Measurements from ENCODE around the gene GABRB1. TPM values are rescaled to one million over a fixed set of nuclear protein-coding genes. Genes with fewer than 3 reads are reported as not detected.

GABRB1 gene
- total and polyA plus RNA-seq, 2 donors (not counting 3 experiments of a cell fraction or from before 2014, with no cell fraction given), result not detected

- Histone ChIP-seq H3K9me1 (replicated peaks; ENCODE audit: control insufficient read depth, extremely low read depth, insufficient read depth, low read length) (no peaks in the 10 kb centered on the region), H4K20me1 (replicated peaks; ENCODE audit: control insufficient read depth, extremely low read depth, insufficient read depth, low read length) (no peaks in the 10 kb centered on the region), H3K4me1 (ENCODE audit: control insufficient read depth, extremely low read depth, insufficient read depth, low read length) (no peaks in the 10 kb centered on the region), H3K27me3 (ENCODE audit: control insufficient read depth in 2 of 2, insufficient read depth in 2 of 2, low read length in 2 of 2) (no peaks in the 10 kb centered on the region), H3K9me3 (replicated peaks; ENCODE audit: control insufficient read depth, insufficient read depth, low read length) (no peaks in the 10 kb centered on the region), H3K4me2 (ENCODE audit: insufficient read depth, low read length) (no peak overlapping the region), H3K9ac (replicated peaks; ENCODE audit: extremely low read depth, insufficient read depth, low read length) (no peak overlapping the region), H3K27ac (ENCODE audit: insufficient read depth, low read depth, low read length) (no peak overlapping the region), H3K79me2 (ENCODE audit: control insufficient read depth, insufficient read depth, low read length) (no peaks in the 10 kb centered on the region), H2AFZ (ENCODE audit: low read depth, low read length) (no peak overlapping the region), H3K4me3 (replicated peaks in 1 of 3; ENCODE audit: insufficient read depth in 1 of 3, low read depth in 1 of 3, low read length in 3 of 3) (no peak overlapping the region), H3K36me3 (ENCODE audit: control insufficient read depth in 2 of 2, extremely low read depth in 1 of 2, insufficient read depth in 2 of 2, low read length in 2 of 2) (no peaks in the 10 kb centered on the region)
- ChIA-PET POLR2A (no interaction called here), CTCF (no interaction called here)
- dilution Hi-C loops (cut with MboI; ENCODE audit: extremely low pct_ligation_motif_present, low sequenced_read_pairs) (no loop called here), intact Hi-C loops (cut with micrococcal nuclease) (no loop called here)
- BruUV-seq (replicated peaks), result no TSS peak
- FAIRE-seq, result no peak
- no peak for TF ChIP-seq EZH2 (IDR thresholded peaks at IDR 0.05; ENCODE audit: borderline replicate concordance, low read depth, low read length, severe bottlenecking)
- TF ChIP-seq, protein P1, sequence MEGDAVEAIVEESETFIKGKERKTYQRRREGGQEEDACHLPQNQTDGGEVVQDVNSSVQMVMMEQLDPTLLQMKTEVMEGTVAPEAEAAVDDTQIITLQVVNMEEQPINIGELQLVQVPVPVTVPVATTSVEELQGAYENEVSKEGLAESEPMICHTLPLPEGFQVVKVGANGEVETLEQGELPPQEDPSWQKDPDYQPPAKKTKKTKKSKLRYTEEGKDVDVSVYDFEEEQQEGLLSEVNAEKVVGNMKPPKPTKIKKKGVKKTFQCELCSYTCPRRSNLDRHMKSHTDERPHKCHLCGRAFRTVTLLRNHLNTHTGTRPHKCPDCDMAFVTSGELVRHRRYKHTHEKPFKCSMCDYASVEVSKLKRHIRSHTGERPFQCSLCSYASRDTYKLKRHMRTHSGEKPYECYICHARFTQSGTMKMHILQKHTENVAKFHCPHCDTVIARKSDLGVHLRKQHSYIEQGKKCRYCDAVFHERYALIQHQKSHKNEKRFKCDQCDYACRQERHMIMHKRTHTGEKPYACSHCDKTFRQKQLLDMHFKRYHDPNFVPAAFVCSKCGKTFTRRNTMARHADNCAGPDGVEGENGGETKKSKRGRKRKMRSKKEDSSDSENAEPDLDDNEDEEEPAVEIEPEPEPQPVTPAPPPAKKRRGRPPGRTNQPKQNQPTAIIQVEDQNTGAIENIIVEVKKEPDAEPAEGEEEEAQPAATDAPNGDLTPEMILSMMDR (IDR thresholded peaks at IDR 0.05; ENCODE audit: extremely low read depth in 1 of 2, insufficient read depth in 1 of 2, low read depth in 1 of 2, low read length in 2 of 2), result no peak
- TF ChIP-seq POLR2AphosphoS5 (IDR thresholded peaks at IDR 0.05; ENCODE audit: insufficient read depth, low read depth, low read length), result no peak
- no peak for DNase-seq (ENCODE audit: low read depth, low spot score)
Measured at GRCh38 chr4:47195706-47196105, 164.3 kb downstream of the GABRB1 start.

DNA sequence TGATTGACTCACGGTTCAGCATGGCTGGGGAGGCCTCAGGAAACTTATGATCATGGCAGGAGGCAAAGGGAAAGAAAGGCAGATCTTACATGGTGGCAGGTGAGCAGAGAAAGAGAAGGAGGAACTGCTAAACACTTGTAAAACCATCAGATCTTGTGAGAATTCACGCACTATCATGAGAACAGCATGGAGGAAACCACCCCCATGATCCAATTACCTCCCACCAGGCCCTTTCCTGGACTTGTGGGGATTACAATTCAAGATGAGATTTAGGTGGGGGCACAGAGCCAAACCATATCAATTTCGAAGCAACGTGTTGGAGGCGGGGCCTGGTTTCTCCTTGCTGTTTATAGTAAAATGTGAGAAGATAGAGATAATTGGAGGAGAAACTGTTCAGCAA, 167.4 kb downstream of the GABRB1 start:
- Histone ChIP-seq H3K36me3 (ENCODE audit: control insufficient read depth in 2 of 2, extremely low read depth in 1 of 2, insufficient read depth in 2 of 2, low read length in 2 of 2) (no peaks in the 10 kb centered on the region), H3K79me2 (ENCODE audit: control insufficient read depth, insufficient read depth, low read length) (no peaks in the 10 kb centered on the region), H3K4me3 (replicated peaks in 1 of 3; ENCODE audit: insufficient read depth in 1 of 3, low read depth in 1 of 3, low read length in 3 of 3) (no peak overlapping the region), H2AFZ (ENCODE audit: low read depth, low read length) (no peak overlapping the region), H3K4me1 (ENCODE audit: control insufficient read depth, extremely low read depth, insufficient read depth, low read length) (no peaks in the 10 kb centered on the region), H3K4me2 (ENCODE audit: insufficient read depth, low read length) (no peak overlapping the region), H4K20me1 (replicated peaks; ENCODE audit: control insufficient read depth, extremely low read depth, insufficient read depth, low read length) (no peaks in the 10 kb centered on the region), H3K27me3 (ENCODE audit: control insufficient read depth in 2 of 2, insufficient read depth in 2 of 2, low read length in 2 of 2) (no peaks in the 10 kb centered on the region), H3K27ac (ENCODE audit: insufficient read depth, low read depth, low read length) (no peak overlapping the region), H3K9ac (replicated peaks; ENCODE audit: extremely low read depth, insufficient read depth, low read length) (no peak overlapping the region), H3K9me3 (replicated peaks; ENCODE audit: control insufficient read depth, insufficient read depth, low read length) (no peaks in the 10 kb centered on the region), H3K9me1 (replicated peaks; ENCODE audit: control insufficient read depth, extremely low read depth, insufficient read depth, low read length) (no peaks in the 10 kb centered on the region)
- no peak for DNase-seq (ENCODE audit: low read depth, low spot score)
- dilution Hi-C loops (cut with MboI; ENCODE audit: extremely low pct_ligation_motif_present, low sequenced_read_pairs) (no loop called here), intact Hi-C loops (cut with micrococcal nuclease) (no loop called here)
- TF ChIP-seq EZH2 (IDR thresholded peaks at IDR 0.05; ENCODE audit: borderline replicate concordance, low read depth, low read length, severe bottlenecking), result no peak
- no peak for TF ChIP-seq POLR2AphosphoS5 (IDR thresholded peaks at IDR 0.05; ENCODE audit: insufficient read depth, low read depth, low read length)
- no peak for TF ChIP-seq MYC (IDR thresholded peaks at IDR 0.05; ENCODE audit: low read depth, low read length)
- no peak for TF ChIP-seq POLR2A (IDR thresholded peaks at IDR 0.05; ENCODE audit: low read depth, low read length)
- TF ChIP-seq, protein P1 (IDR thresholded peaks at IDR 0.05; ENCODE audit: extremely low read depth in 1 of 2, insufficient read depth in 1 of 2, low read depth in 1 of 2, low read length in 2 of 2), result no peak
- TF ChIP-seq FOS (IDR thresholded peaks at IDR 0.05; ENCODE audit: borderline replicate concordance, insufficient read depth, low read length), result no peak
- TF ChIP-seq, protein P2, sequence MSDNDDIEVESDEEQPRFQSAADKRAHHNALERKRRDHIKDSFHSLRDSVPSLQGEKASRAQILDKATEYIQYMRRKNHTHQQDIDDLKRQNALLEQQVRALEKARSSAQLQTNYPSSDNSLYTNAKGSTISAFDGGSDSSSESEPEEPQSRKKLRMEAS (IDR thresholded peaks at IDR 0.05; ENCODE audit: insufficient read depth, insufficient read length), result no peak
- TF ChIP-seq GATA2 (IDR thresholded peaks at IDR 0.05; ENCODE audit: insufficient read depth, insufficient read length, low read depth, low read length), result no peak
- no peak for TF ChIP-seq JUN (IDR thresholded peaks at IDR 0.05; ENCODE audit: borderline replicate concordance, insufficient read depth, insufficient read length, low read depth)
- no peak for FAIRE-seq
- ChIA-PET CTCF (no interaction called here), POLR2A (no interaction called here)
- no TSS peak for BruUV-seq (replicated peaks)

All from endothelial cell of umbilical vein (primary cell).